Suprapubic skin (tissue), 3 donors: ENCODE data around the gene CILP2.

Experiments
- EP300 ChIP-seq: sonication (generic); formaldehyde crosslinking; IDR thresholded peaks from one replicate; pipeline ENCODE4 v1.6.1; 2017; ENCODE audit warnings: antibody characterized with exemption
- POLR2A ChIP-seq, 2 donors: fragments of 450-650 bp; IDR thresholded peaks; one replicate each; pipeline ENCODE4 v1.6.1; 2017; ENCODE audit warnings: antibody characterized with exemption in 2 of 2, mild to moderate bottlenecking in 2 of 2, moderate library complexity in 2 of 2
- TF ChIP-seq, protein P1 (sequence below), 2 donors: fragments of 200-600 bp in 1 of 2; fragments of 450-650 bp in 1 of 2; sonication (generic) in 1 of 2; IDR thresholded peaks; one replicate each; pipeline ENCODE4 v1.5.1; 2016 to 2019; ENCODE audit warnings: antibody characterized with exemption in 2 of 2, mild to moderate bottlenecking in 1 of 2, moderate library complexity in 1 of 2

- TF ChIP-seq, protein P1, sequence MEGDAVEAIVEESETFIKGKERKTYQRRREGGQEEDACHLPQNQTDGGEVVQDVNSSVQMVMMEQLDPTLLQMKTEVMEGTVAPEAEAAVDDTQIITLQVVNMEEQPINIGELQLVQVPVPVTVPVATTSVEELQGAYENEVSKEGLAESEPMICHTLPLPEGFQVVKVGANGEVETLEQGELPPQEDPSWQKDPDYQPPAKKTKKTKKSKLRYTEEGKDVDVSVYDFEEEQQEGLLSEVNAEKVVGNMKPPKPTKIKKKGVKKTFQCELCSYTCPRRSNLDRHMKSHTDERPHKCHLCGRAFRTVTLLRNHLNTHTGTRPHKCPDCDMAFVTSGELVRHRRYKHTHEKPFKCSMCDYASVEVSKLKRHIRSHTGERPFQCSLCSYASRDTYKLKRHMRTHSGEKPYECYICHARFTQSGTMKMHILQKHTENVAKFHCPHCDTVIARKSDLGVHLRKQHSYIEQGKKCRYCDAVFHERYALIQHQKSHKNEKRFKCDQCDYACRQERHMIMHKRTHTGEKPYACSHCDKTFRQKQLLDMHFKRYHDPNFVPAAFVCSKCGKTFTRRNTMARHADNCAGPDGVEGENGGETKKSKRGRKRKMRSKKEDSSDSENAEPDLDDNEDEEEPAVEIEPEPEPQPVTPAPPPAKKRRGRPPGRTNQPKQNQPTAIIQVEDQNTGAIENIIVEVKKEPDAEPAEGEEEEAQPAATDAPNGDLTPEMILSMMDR (IDR thresholded peaks at IDR 0.05) = no peak
- TF ChIP-seq POLR2A (IDR thresholded peaks at IDR 0.05) = no peak
- TF ChIP-seq EP300 = no peak
Observed at GRCh38 chr19:19525611-19526380, 12.3 kb upstream of the CILP2 start.
